ENCODE data around the gene AK9. TPM values are rescaled to one million over a fixed set of nuclear protein-coding genes. Genes with fewer than 3 reads are reported as not detected.

Gene AK9
- total and polyA plus RNA-seq, 9 of the 15 experiments (the other 6 are each of a cell fraction or from before 2014, with no cell fraction given): 0.59 to 1.9 (median 1.2) TPM

DNA sequence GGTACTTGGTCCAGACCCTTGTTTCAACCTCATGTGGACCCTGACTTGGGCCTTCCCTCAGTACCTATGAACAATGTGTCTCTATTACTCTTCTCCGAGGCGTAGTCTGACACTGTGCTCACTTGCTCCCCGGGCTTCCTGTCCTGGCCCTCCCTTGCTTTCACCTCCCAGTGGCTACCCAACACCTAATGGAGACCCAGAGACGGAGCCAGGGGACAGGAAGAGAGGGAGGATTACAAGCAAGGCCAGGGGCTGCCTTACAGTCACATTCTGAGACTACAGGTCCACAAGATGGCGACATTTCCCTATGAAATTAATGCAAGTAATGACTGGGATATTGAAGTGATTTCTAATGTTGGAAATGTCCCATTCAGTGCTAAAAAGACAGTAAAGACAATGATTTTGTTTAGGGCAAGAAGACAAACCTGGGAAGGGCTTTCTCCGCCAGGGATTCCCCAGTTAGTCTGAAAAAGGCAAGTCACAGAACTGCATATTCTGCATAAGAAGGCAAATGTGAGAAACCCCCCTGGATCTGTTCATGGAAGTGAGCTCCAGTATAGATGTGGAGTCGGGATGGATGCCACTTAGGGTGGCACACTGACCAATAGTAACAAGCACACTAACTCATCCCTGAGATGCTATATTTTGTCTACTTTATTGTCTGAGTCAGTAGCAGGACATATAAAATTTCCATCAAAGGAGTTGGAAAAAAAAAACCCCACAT lies 163.9 kb downstream of the AK9 start:
- Histone ChIP-seq H3K4me2 (ENCODE audit: insufficient read depth, low read length) (no peak overlapping the region), H3K9me3 (replicated peaks; ENCODE audit: control insufficient read depth, insufficient read depth, low read depth, low read length) (no peaks in the 10 kb centered on the region), H3K9me1 (ENCODE audit: control insufficient read depth, insufficient read depth, low read length) (no peaks in the 10 kb centered on the region), H3K79me2 (ENCODE audit: control insufficient read depth, insufficient read depth, low read length) (no peaks in the 10 kb centered on the region), H4K20me1 (replicated peaks; ENCODE audit: control insufficient read depth, insufficient read depth, low read length) (no peaks in the 10 kb centered on the region), H3K36me3 (ENCODE audit: control insufficient read depth, insufficient read depth, low read length) (no peaks in the 10 kb centered on the region), H3K4me3 (no peak overlapping the region), H3K27ac (ENCODE audit: extremely low read depth, low read depth, low read length) (no peak overlapping the region), H3K27me3 (ENCODE audit: control insufficient read depth in 2 of 2, insufficient read depth in 2 of 2, low read length in 2 of 2) (peaks cover 9 to 14% of the 10 kb centered on the region in 2 experiments; a peak in 2 of 5 replicates), H3K4me1 (replicated peaks in 1 of 2; ENCODE audit: control insufficient read depth in 2 of 2, insufficient read depth in 2 of 2, low read length in 2 of 2) (no peaks in the 10 kb centered on the region), H3K9ac (ENCODE audit: insufficient read depth in 1 of 2, low read depth in 2 of 2, low read length in 2 of 2) (no peak overlapping the region), H2AFZ (ENCODE audit: low read depth, low read length) (peak overlapping the region; percentile 67)
- ATAC-seq (peak; percentile 98), FAIRE-seq (peak; percentile 95), DNase-seq (ENCODE audit: extremely low read depth in 1 of 4, low spot score in 3 of 4) (peak; percentile 33 to 80 (median 48))
- intact Hi-C loops (cut with micrococcal nuclease) (loop anchor here (1.0 to 5.0 kb wide), 7 partner anchors 165 to 865 kb away; partner anchors contain the start of genes AK9 and FIG4), in situ Hi-C loops (cut with MboI) (loop anchor here (10.0 to 25.0 kb wide), 3 partner anchors 178 to 860 kb away; no protein-coding TSS in a partner anchor)
- ChIA-PET POLR2A (interaction anchor here (1.0 kb wide), 1 partner anchor 246 kb away, joined by 3 read pairs; no protein-coding TSS in a partner anchor), CTCF (ENCODE audit: low intra/inter-chr PET ratio) (interaction anchor here (1.3 to 1.6 kb wide), 3 partner anchors 178 to 864 kb away, joined by 6 to 7 read pairs (median 6); no protein-coding TSS in a partner anchor)
- 4% methylated on average over 7 of the region's 7 CpGs for WGBS (ENCODE audit: insufficient coverage, low coverage, missing lambda C conversion rate)
- BruUV-seq (replicated peaks): no TSS peak
- TF ChIP-seq, protein P1, sequence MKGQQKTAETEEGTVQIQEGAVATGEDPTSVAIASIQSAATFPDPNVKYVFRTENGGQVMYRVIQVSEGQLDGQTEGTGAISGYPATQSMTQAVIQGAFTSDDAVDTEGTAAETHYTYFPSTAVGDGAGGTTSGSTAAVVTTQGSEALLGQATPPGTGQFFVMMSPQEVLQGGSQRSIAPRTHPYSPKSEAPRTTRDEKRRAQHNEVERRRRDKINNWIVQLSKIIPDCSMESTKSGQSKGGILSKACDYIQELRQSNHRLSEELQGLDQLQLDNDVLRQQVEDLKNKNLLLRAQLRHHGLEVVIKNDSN (CRISPR knock-in tag; IDR thresholded peaks at IDR 0.05): no peak
- TF ChIP-seq SMC3 (conservative IDR thresholded peaks at IDR 0.05; ENCODE audit: insufficient read depth, low read depth, low read length) (peak; percentile 62), RAD21 (CRISPR knock-in tag; conservative IDR thresholded peaks at IDR 0.05 in 1 of 2, IDR thresholded peaks at IDR 0.05 in 1 of 2) (peak; percentile 74 to 85)
- TF ChIP-seq, protein P2, sequence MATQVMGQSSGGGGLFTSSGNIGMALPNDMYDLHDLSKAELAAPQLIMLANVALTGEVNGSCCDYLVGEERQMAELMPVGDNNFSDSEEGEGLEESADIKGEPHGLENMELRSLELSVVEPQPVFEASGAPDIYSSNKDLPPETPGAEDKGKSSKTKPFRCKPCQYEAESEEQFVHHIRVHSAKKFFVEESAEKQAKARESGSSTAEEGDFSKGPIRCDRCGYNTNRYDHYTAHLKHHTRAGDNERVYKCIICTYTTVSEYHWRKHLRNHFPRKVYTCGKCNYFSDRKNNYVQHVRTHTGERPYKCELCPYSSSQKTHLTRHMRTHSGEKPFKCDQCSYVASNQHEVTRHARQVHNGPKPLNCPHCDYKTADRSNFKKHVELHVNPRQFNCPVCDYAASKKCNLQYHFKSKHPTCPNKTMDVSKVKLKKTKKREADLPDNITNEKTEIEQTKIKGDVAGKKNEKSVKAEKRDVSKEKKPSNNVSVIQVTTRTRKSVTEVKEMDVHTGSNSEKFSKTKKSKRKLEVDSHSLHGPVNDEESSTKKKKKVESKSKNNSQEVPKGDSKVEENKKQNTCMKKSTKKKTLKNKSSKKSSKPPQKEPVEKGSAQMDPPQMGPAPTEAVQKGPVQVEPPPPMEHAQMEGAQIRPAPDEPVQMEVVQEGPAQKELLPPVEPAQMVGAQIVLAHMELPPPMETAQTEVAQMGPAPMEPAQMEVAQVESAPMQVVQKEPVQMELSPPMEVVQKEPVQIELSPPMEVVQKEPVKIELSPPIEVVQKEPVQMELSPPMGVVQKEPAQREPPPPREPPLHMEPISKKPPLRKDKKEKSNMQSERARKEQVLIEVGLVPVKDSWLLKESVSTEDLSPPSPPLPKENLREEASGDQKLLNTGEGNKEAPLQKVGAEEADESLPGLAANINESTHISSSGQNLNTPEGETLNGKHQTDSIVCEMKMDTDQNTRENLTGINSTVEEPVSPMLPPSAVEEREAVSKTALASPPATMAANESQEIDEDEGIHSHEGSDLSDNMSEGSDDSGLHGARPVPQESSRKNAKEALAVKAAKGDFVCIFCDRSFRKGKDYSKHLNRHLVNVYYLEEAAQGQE (IDR thresholded peaks at IDR 0.05; ENCODE audit: borderline replicate concordance): peak; percentile 66; the same call in 1 of the 2 replicates
- TF ChIP-seq, protein P2 (CRISPR knock-in tag; IDR thresholded peaks at IDR 0.05; ENCODE audit: low read depth): no peak
- TF ChIP-seq, protein P3, sequence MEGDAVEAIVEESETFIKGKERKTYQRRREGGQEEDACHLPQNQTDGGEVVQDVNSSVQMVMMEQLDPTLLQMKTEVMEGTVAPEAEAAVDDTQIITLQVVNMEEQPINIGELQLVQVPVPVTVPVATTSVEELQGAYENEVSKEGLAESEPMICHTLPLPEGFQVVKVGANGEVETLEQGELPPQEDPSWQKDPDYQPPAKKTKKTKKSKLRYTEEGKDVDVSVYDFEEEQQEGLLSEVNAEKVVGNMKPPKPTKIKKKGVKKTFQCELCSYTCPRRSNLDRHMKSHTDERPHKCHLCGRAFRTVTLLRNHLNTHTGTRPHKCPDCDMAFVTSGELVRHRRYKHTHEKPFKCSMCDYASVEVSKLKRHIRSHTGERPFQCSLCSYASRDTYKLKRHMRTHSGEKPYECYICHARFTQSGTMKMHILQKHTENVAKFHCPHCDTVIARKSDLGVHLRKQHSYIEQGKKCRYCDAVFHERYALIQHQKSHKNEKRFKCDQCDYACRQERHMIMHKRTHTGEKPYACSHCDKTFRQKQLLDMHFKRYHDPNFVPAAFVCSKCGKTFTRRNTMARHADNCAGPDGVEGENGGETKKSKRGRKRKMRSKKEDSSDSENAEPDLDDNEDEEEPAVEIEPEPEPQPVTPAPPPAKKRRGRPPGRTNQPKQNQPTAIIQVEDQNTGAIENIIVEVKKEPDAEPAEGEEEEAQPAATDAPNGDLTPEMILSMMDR (IDR thresholded peaks at IDR 0.05 in 2 of 3, conservative IDR thresholded peaks at IDR 0.05 in 1 of 3; ENCODE audit: insufficient read depth in 2 of 3, low read depth in 1 of 3, low read length in 3 of 3): peak; percentile 57 to 83 (median 69)
- TF ChIP-seq, protein P4, sequence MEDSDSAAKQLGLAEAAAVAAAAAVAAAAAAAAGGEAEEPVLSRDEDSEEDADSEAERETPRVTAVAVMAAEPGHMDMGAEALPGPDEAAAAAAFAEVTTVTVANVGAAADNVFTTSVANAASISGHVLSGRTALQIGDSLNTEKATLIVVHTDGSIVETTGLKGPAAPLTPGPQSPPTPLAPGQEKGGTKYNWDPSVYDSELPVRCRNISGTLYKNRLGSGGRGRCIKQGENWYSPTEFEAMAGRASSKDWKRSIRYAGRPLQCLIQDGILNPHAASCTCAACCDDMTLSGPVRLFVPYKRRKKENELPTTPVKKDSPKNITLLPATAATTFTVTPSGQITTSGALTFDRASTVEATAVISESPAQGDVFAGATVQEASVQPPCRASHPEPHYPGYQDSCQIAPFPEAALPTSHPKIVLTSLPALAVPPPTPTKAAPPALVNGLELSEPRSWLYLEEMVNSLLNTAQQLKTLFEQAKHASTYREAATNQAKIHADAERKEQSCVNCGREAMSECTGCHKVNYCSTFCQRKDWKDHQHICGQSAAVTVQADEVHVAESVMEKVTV (CRISPR knock-in tag; IDR thresholded peaks at IDR 0.05): peak; percentile 58

Data from K562 (cell line).